ENCODE data around the gene ELL.
A peak's percentile ranks its signal among the peaks of the same experiment; 100 is the strongest.
"Not testable (repeated sequence)": the region's sequence is repeated elsewhere in the genome, so short reads cannot be mapped to it uniquely, and the experiment has no call there.

Gene ELL

GRCh38 chr19:18418483-18419194 is 103.2 kb downstream of the ELL start:
- no peak for DNase-seq

- DNase-seq: no peak
These were observed 103.8 kb downstream of the ELL start for GRCh38 chr19:18418029-18418482.

- peak in 1 of 2 experiments; percentile 71 for DNase-seq
These were observed 104.4 kb downstream of the ELL start for GRCh38 chr19:18417250-18418028.

- DNase-seq: peak; percentile 62 to 79
These were observed 105.1 kb downstream of the ELL start for GRCh38 chr19:18416778-18417249.

GRCh38 chr19:18415178-18415867 is 106.5 kb downstream of the ELL start:
- DNase-seq: no peak

- peak in 1 of 2 experiments; percentile 36 for DNase-seq
These were observed 107.2 kb downstream of the ELL start for GRCh38 chr19:18414504-18415177.

- DNase-seq: no peak
These were observed 109.1 kb downstream of the ELL start for GRCh38 chr19:18412610-18413239.

GRCh38 chr19:18408053-18408476 is 113.8 kb downstream of the ELL start:
- no peak for DNase-seq

GRCh38 chr19:18406749-18407148 is 115.1 kb downstream of the ELL start:
- no peak for DNase-seq

- DNase-seq: not testable (repeated sequence)
These were observed 116.1 kb downstream of the ELL start for GRCh38 chr19:18405754-18406153.

GRCh38 chr19:18402455-18403248 is 119.2 kb downstream of the ELL start:
- DNase-seq: not testable (repeated sequence)

GRCh38 chr19:18401580-18402112 is 120.2 kb downstream of the ELL start:
- DNase-seq: peak in 1 of 2 experiments; percentile 69

GRCh38 chr19:18399008-18399407 is 122.9 kb downstream of the ELL start:
- no peak for DNase-seq

GRCh38 chr19:18397242-18398202 is 124.3 kb downstream of the ELL start, which contains the start of gene LRRC25:
LRRC25 (minus strand) TSS chr19:18397622; CDS start chr19:18396963, 659 bp downstream.
- DNase-seq: no peak

GRCh38 chr19:18396471-18397241 is 125.2 kb downstream of the ELL start:
- no peak for DNase-seq

GRCh38 chr19:18393836-18394235 is 128.0 kb downstream of the ELL start:
- no peak for DNase-seq

GRCh38 chr19:18392926-18393325 is 128.9 kb downstream of the ELL start:
- DNase-seq: no peak
